Peyer's patch (tissue), 4 donors: ENCODE measurements around the gene JAGN1.

Source experiments
- POLR2A ChIP-seq, 2 donors: fragments of 450-650 bp; IDR thresholded peaks; one replicate each; pipeline ENCODE4 v1.5.1; 2017; ENCODE audit warnings: antibody characterized with exemption in 2 of 2, mild to moderate bottlenecking in 2 of 2, moderate library complexity in 2 of 2
- TF ChIP-seq, protein P1 (sequence below), 6 experiments: fragments of 450-650 bp in 4 of 6; fragments of 200-600 bp in 2 of 6; sonication (generic) in 1 of 6; IDR thresholded peaks; one replicate each; pipeline ENCODE4 v1.5.1; 2017 to 2019; ENCODE audit warnings: antibody characterized with exemption in 6 of 6, mild to moderate bottlenecking in 3 of 6, moderate library complexity in 1 of 6

DNA sequence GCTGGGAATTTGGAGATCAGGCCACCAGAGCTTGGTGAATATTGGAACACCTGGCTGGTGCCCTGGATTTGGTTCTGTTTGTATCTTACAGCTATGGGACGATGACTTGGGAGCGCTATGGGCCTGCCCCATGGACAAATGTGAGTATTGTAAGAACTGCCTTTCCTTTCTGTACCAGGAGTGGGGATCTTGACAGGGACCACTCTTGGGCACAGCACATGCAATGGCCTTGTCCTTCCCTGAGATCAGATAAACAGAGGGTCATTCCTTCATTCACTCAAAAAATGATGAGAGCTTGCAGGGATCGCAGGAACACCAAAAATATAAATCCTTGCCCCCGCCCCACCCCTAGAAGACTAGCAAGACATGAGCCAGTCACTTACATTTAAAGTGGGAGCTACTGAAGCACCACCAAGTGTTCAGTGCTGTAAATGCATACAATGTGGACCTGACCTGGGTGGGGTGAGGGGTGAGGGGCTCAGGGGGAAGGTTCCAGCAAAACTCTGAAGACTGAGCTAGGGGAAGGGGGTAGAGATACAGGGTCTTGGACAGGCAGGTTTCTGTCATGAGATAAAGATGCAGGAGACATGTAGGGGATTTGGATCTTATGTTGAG, 40.5 kb downstream of the JAGN1 start:
- TF ChIP-seq, protein P1, sequence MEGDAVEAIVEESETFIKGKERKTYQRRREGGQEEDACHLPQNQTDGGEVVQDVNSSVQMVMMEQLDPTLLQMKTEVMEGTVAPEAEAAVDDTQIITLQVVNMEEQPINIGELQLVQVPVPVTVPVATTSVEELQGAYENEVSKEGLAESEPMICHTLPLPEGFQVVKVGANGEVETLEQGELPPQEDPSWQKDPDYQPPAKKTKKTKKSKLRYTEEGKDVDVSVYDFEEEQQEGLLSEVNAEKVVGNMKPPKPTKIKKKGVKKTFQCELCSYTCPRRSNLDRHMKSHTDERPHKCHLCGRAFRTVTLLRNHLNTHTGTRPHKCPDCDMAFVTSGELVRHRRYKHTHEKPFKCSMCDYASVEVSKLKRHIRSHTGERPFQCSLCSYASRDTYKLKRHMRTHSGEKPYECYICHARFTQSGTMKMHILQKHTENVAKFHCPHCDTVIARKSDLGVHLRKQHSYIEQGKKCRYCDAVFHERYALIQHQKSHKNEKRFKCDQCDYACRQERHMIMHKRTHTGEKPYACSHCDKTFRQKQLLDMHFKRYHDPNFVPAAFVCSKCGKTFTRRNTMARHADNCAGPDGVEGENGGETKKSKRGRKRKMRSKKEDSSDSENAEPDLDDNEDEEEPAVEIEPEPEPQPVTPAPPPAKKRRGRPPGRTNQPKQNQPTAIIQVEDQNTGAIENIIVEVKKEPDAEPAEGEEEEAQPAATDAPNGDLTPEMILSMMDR (IDR thresholded peaks at IDR 0.05): peak in 1 of 6 experiments; percentile 13
- TF ChIP-seq POLR2A (IDR thresholded peaks at IDR 0.05): no peak
